ENCODE results near the gene SERPINB1.

The SERPINB1 gene

DNA sequence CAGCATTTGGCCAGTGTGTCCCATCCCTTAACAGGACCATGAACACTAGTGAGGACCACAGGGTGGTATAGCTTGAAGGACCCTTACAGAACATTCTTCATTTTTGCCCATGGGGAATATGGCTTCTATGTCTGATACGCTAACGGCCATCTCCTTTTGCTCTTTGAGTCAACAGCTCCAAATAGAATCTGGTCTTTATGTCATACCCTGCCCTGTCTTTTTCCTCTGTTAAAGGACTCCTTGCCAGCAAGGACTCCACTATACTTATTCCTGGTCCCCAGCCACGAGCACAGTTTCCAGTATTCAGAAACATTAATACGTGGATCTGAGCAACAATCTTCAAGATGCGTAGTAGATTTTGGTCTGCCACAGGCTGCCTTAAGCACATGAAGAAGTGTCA lies 22.5 kb downstream of the SERPINB1 start:
- H3K9me3 ChIP-seq, result peaks cover 0 to 12% (median 5%) of the 10 kb centered on the region in 3 donors
- H3K27ac ChIP-seq, result peak overlapping the region; percentile 66 to 72
- peaks cover 0 to 30% (median 18%) of the 10 kb centered on the region in 4 donors for H3K4me1 ChIP-seq
- peaks cover 0 to 2% (median 0%) of the 10 kb centered on the region in 3 donors for H3K36me3 ChIP-seq
- H3K4me3 ChIP-seq, result peak overlapping the region in 1 of 2 donors; percentile 12
- intact Hi-C loops (cut with DNase I; ENCODE audit: low total_unique reads), result no loop called here
- no peak for DNase-seq
- no peaks in the 10 kb centered on the region for H3K27me3 ChIP-seq
- TF ChIP-seq, protein P1, sequence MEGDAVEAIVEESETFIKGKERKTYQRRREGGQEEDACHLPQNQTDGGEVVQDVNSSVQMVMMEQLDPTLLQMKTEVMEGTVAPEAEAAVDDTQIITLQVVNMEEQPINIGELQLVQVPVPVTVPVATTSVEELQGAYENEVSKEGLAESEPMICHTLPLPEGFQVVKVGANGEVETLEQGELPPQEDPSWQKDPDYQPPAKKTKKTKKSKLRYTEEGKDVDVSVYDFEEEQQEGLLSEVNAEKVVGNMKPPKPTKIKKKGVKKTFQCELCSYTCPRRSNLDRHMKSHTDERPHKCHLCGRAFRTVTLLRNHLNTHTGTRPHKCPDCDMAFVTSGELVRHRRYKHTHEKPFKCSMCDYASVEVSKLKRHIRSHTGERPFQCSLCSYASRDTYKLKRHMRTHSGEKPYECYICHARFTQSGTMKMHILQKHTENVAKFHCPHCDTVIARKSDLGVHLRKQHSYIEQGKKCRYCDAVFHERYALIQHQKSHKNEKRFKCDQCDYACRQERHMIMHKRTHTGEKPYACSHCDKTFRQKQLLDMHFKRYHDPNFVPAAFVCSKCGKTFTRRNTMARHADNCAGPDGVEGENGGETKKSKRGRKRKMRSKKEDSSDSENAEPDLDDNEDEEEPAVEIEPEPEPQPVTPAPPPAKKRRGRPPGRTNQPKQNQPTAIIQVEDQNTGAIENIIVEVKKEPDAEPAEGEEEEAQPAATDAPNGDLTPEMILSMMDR (IDR thresholded peaks at IDR 0.05), result no peak

DNA sequence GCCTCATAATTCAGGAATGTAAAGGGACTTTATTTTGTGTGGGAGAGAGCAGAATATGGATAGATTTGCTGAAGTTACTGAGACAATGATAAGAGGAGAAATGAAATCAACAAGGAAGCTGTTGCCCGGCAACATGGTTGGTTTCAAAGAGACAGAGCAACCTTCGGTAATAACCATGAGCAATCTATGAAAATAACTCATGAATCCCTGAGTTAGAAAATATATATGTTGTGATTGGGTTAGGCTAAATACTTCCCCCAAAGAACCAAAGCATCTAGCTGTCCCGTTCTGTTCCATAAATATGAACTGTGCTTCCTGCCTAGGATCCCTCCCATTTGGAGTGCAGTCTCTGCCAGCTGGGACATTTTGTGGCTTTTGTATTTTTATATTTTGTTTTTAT lies 23.1 kb downstream of the SERPINB1 start:
- H3K27ac ChIP-seq, result peak overlapping the region; percentile 66 to 72
- DNase-seq, result no peak
- H3K4me3 ChIP-seq, result peak overlapping the region in 1 of 2 donors; percentile 12

DNA sequence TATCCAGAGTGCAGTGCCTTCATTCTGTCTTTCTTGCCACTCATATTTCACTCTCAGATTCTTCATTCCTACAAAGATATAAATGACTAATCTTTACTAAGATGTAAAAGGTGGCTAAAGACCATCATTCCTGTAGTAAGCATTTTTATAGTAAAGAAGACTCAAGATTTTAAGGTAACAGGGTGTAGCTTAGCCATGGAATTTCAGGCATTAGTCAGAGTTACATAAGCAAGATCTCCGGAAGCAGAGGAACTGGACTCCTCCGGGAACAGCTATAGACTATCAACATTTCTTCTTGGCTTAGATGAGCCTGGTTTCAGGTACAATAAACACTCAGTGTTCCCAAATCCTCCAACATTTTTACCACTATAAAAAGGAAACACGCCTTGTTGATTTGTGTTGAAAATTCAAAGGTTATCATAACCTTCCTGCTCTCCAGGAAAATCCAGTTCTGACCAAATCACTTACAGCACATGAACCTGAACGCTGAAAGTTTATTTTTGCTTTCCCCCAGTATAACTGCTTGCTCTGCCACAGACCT lies 23.7 kb downstream of the SERPINB1 start:
- peak overlapping the region; percentile 66 to 72 for H3K27ac ChIP-seq
- H3K27me3 ChIP-seq, result no peaks in the 10 kb centered on the region
- H3K4me3 ChIP-seq, result peak overlapping the region in 1 of 2 donors; percentile 5
- intact Hi-C loops (cut with DNase I; ENCODE audit: low total_unique reads), result no loop called here
- TF ChIP-seq, protein P1 (IDR thresholded peaks at IDR 0.05), result no peak
- no peak for DNase-seq
- H3K9me3 ChIP-seq, result peaks cover 0 to 12% (median 5%) of the 10 kb centered on the region in 3 donors
- H3K36me3 ChIP-seq, result no peaks in the 10 kb centered on the region
- H3K4me1 ChIP-seq, result peaks cover 0 to 30% (median 18%) of the 10 kb centered on the region in 4 donors

More for the DNA sequence above, 23.1 kb downstream of the SERPINB1 start:
- peaks cover 0 to 12% (median 5%) of the 10 kb centered on the region in 3 donors for H3K9me3 ChIP-seq
- H3K27me3 ChIP-seq, result no peaks in the 10 kb centered on the region
- TF ChIP-seq, protein P1 (IDR thresholded peaks at IDR 0.05), result no peak
- H3K4me1 ChIP-seq, result peaks cover 0 to 30% (median 18%) of the 10 kb centered on the region in 4 donors
- intact Hi-C loops (cut with DNase I; ENCODE audit: low total_unique reads), result no loop called here
- H3K36me3 ChIP-seq, result no peaks in the 10 kb centered on the region

DNA sequence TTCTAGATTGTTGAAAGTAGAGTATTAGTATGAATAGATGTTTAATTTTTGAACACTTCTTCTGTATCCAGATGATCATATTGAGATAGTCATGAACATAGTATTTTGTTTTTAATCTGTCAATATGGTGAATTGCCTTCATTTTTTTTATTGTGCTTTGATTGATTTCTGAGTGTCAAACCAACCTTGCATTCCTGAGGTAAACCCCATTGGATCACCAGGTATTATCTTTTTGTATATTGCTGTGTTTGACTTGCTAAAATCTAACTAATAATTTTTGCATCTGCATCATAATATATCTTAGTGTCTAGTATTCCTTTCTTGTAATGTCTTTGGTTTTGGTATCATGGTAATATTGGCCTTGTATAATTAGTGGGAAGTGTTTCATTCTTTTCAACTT lies 25.5 kb downstream of the SERPINB1 start:
- Histone ChIP-seq H3K36me3 (no peaks in the 10 kb centered on the region), H3K4me1 (peaks cover 0 to 30% (median 18%) of the 10 kb centered on the region in 4 donors), H3K4me3 (no peak overlapping the region), H3K9me3 (peaks cover 0 to 12% (median 5%) of the 10 kb centered on the region in 3 donors), H3K27ac (no peak overlapping the region), H3K27me3 (no peaks in the 10 kb centered on the region)
- DNase-seq, result no peak
- intact Hi-C loops (cut with DNase I; ENCODE audit: low total_unique reads), result no loop called here
- TF ChIP-seq, protein P1 (IDR thresholded peaks at IDR 0.05), result no peak

DNA sequence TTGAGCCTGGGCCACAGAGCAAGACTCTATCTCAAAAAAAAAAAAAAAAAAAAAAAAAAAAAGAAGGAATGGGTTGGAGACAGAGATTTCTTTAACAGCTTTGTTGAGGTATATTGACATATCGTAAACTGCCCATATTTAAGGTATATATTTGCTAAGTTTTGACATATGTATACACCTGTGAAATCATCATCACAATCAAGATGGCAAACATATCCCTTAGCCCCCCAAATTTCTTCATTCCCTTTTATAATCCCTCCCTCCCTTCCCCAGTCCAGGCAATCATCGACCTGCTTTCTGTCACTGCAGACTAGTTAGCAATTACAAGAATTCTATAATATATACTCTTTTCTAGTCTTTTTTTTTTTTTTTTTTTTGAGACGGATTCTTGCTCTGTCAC lies 29.0 kb downstream of the SERPINB1 start:
- TF ChIP-seq, protein P1 (IDR thresholded peaks at IDR 0.05), result no peak
- intact Hi-C loops (cut with DNase I; ENCODE audit: low total_unique reads), result no loop called here
- no peaks in the 10 kb centered on the region for H3K27me3 ChIP-seq
- H3K36me3 ChIP-seq, result no peaks in the 10 kb centered on the region
- peaks cover 0 to 12% (median 6%) of the 10 kb centered on the region in 4 donors for H3K4me1 ChIP-seq
- H3K4me3 ChIP-seq, result no peak overlapping the region
- no peak overlapping the region for H3K27ac ChIP-seq
- peaks cover 0 to 12% (median 5%) of the 10 kb centered on the region in 3 donors for H3K9me3 ChIP-seq
- no peak for DNase-seq
